Hepatocyte (in vitro differentiated cells): ENCODE measurements around the gene COL15A1.

Source experiments
- CTCF ChIP-seq: fragments of 200-600 bp; sonication (generic); IDR thresholded peaks from 2 replicates; pipeline ENCODE4 v1.5.1; 2016; ENCODE audit warnings: antibody characterized with exemption, mild to moderate bottlenecking; ENCODE audit not compliant: poor library complexity
- EZH2 ChIP-seq: fragments of 200-600 bp; sonication (generic); IDR thresholded peaks from 2 replicates; pipeline ENCODE4 v1.6.1; 2016; ENCODE audit warnings: antibody characterized with exemption, mild to moderate bottlenecking, borderline replicate concordance

GRCh38 chr9:98990181-98990870 lies 46.6 kb downstream of the COL15A1 start:
- no peak for TF ChIP-seq EZH2
- no peak for TF ChIP-seq CTCF
